RWPE1 (cell line): ENCODE results near the gene HDDC2.

Source experiments
- CTCF ChIA-PET: fragments of 350-600 bp; sonication (Branson Sonifier 250); formaldehyde crosslinking; extraction: SDS; loops from one replicate; lab custom pipeline; 2021; lab: Yijun Ruan, JAX
- POLR2A ChIA-PET: fragments of 400-600 bp; formaldehyde crosslinking; extraction: SDS; loops from one replicate; lab custom pipeline; 2020; ENCODE audit warnings: antibody characterized with exemption; ENCODE audit not compliant: low non-redundant PET; lab: Yijun Ruan, JAX
- DNase-seq: peaks from one replicate; pipeline ENCODE4 v3.0.0; 2012; ENCODE audit warnings: low spot score
- H3K27ac ChIP-seq: fragments of 450-650 bp; 2 replicates; pipeline ENCODE4 v1.5.1; 2017
- CTCF ChIP-seq: fragments of 450-650 bp; conservative IDR thresholded peaks from 2 replicates; pipeline ENCODE4 v1.5.1; 2017; ENCODE audit warnings: low read depth, mild to moderate bottlenecking

The HDDC2 gene

DNA sequence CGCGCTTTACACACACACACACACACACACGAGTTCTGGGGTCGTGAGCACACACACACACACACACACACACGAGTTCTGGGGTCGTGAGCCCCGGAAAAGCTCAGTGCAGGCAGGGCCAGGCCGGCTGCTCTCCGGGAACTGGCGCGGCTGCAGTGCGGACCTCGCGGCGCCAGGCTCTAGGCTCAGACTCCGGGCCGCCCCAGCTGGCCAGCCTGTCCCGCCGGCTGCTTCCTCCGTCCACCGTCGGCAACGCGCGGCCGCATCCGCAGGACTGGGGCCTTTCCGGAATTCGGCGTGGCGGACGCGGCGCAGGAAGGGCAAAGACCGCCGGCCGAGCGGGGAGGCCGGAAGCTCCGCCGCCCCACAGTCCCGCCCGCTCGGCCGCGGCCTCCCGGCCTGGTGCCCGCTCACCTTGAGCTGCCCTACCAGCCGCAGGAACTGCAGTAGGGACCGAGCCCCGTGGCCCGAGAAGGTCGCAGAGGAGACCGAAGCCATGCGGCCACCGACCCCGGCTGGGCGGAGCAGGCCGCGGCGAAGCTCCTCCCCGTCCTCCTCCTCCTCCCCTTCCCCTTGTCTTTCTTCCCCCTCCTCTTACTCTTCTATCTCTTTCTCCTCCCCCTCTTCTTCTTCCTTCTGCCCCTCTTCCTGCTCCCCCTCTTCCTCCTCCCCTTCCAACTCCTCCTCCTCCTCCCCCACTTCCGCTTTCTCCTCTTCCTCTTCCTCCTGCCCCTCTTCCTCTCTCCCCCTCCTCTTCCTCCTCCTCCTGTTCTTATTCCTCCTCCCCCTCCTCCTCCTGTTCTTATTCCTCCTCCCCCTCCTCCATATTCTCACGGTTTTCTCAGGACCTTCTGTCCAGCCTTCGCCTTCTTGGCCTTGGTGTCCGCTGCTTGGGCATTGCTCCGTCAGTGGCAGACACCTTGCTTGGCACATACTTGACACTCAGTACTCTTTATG lies at the start of gene HDDC2:
TSS of gene HDDC2 (minus strand) at position 533 of the 957 bp plus-strand sequence. CDS start at position 498, 35 bp downstream.
- ChIA-PET CTCF (interaction anchor here (0.8 to 1.4 kb wide), 3 partner anchors 9 to 148 kb away, joined by 4 to 6 read pairs (median 4); partner anchors contain the start of gene TPD52L1), POLR2A (interaction anchor here (0.6 to 0.7 kb wide), 2 partner anchors 70 to 124 kb away, joined by 3 to 5 read pairs; no protein-coding TSS in a partner anchor)
- peak; percentile 62 for DNase-seq
- H3K27ac ChIP-seq: peak within 1 kb of the TSS; percentile 79
- TF ChIP-seq CTCF: no peak

GRCh38 chr6:125346926-125347563 lies 45.3 kb upstream of the HDDC2 start:
- no peak for TF ChIP-seq CTCF
- ChIA-PET POLR2A (no interaction called here), CTCF (interaction anchor here (0.7 kb wide), 1 partner anchor 228 kb away, joined by 3 read pairs; no protein-coding TSS in a partner anchor)
- DNase-seq: no peak
- no peak overlapping the region for H3K27ac ChIP-seq

DNA sequence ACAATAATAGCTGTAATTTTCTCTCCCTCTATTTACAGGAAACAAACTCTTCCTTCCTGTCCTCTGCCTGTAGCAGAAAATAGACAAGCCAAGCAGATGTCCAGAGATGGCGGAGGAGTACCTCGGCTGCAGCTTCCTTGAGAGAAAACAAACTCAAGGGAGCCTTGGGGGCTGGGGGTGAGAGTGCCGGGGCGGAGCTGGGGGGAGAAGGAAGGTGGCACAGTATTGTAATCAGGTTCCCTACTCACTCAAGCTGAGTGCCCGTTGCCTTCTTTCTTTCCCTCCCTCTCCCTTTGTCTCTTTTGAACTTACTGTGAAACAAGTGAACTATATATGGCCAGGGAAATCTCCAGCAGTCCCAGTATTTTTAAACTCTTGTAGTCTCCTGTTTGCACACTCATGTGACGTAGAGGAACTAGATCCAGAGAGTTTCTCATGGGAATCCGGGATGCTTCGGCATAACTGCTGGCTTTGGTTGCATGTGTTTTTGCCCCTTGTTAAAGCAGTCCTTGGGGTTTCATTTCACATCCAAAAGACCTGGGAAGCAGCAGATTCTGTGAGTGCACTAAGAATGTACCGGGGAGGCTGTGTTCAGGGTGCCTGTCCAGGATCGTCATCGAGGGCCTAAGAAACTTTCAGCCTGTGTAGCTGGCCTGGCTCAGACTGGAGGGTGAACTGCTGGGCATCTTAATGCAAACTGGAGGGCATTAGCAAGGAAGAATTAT lies 44.6 kb upstream of the HDDC2 start:
- POLR2A ChIA-PET: no interaction called here

DNA sequence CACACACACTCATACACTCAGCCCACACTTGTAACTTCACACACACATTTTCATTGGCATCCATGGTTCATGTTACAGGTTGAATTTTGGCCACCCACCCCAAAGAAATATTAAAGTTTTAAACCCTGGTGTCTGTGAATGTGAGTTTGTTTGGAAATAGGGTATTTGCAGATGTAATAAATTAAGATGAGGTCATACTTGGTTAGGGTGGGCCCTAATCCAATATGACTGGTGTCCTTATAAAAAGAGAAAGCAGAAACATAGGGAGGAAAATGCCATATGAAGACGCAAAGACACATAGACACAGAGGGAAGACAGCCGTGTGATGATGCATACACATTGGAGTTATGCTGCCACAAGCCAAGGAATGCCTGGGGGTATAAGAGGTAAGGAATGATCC lies 39.7 kb upstream of the HDDC2 start:
- TF ChIP-seq CTCF: no peak
- CTCF ChIA-PET: interaction anchor here (0.6 kb wide), 1 partner anchor 148 kb away, joined by 4 read pairs; no protein-coding TSS in a partner anchor
- no peak overlapping the region for H3K27ac ChIP-seq
- POLR2A ChIA-PET: no interaction called here
- no peak for DNase-seq

More for the DNA sequence above, 44.6 kb upstream of the HDDC2 start:
- DNase-seq: no peak
- H3K27ac ChIP-seq: no peak overlapping the region
- CTCF ChIA-PET: no interaction called here
- no peak for TF ChIP-seq CTCF

GRCh38 chr6:125340991-125341390 lies 39.2 kb upstream of the HDDC2 start:
- H3K27ac ChIP-seq: no peak overlapping the region
- TF ChIP-seq CTCF: no peak
- no peak for DNase-seq
- ChIA-PET POLR2A (no interaction called here), CTCF (interaction anchor here (0.8 kb wide), 1 partner anchor 32 kb away, joined by 4 read pairs; no protein-coding TSS in a partner anchor)
